Natural killer cell (primary cell): Measurements from ENCODE around the gene CLEC2D. TPM values are rescaled to one million over a fixed set of nuclear protein-coding genes. Genes with fewer than 3 reads are reported as not detected.
"Not testable (repeated sequence)": the region's sequence is repeated elsewhere in the genome, so short reads cannot be mapped to it uniquely, and the experiment has no call there.

ENCODE experiments used
- ATAC-seq, 3 donors: fragments of 150-1000 bp in 2 of 3; fragments of 200-7000 bp in 1 of 3; cut with Tn5 transposase; 1 replicate in 1 of 3; 2 replicates in 2 of 3; pipeline ENCODE4 v1.10.0; 2021; ENCODE audit warnings: mild to moderate bottlenecking in 2 of 3, moderate library complexity in 2 of 3
- DNase-seq, 2 donors: peaks; one replicate each; pipeline versions ENCODE4 v3.0.0 to v3.0.0-alpha.2; 2013 to 2021; ENCODE audit warnings: mixed read lengths in 1 of 2
- H3K27ac ChIP-seq: one replicate; pipeline ENCODE4 v1.5.1; 2013; ENCODE audit warnings: mild to moderate bottlenecking, low read length
- H3K27me3 ChIP-seq: one replicate; pipeline ENCODE4 v1.6.1; 2013; ENCODE audit warnings: low read length; ENCODE audit not compliant: control insufficient read depth, insufficient read depth
- H3K36me3 ChIP-seq: one replicate; pipeline ENCODE4 v1.6.1; 2013; ENCODE audit warnings: low read length; ENCODE audit not compliant: control insufficient read depth, insufficient read depth
- H3K4me1 ChIP-seq: one replicate; pipeline ENCODE4 v1.6.1; 2013; ENCODE audit warnings: low read length; ENCODE audit not compliant: control insufficient read depth, insufficient read depth
- H3K4me3 ChIP-seq: one replicate; pipeline ENCODE4 v1.5.1; 2013; ENCODE audit warnings: low read length
- H3K9me3 ChIP-seq: one replicate; pipeline ENCODE4 v1.6.1; 2013; ENCODE audit warnings: low read length; ENCODE audit not compliant: control insufficient read depth, insufficient read depth
- H3K27ac Mint-ChIP-seq, 2 donors: one replicate each; pipeline ENCODE4 v1.8.0; 2022; ENCODE audit warnings: mild to moderate bottlenecking in 2 of 2, mixed read lengths in 2 of 2, moderate library complexity in 1 of 2
- H3K27me3 Mint-ChIP-seq, 2 donors: one replicate each; pipeline ENCODE4 v1.8.0; 2022; ENCODE audit warnings: low read depth in 2 of 2, mixed read lengths in 2 of 2
- H3K36me3 Mint-ChIP-seq: one replicate; pipeline ENCODE4 v1.8.0; 2022; ENCODE audit warnings: mixed read lengths
- H3K4me1 Mint-ChIP-seq, 2 donors: one replicate each; pipeline ENCODE4 v1.8.0; 2022; ENCODE audit warnings: mixed read lengths in 2 of 2
- H3K4me3 Mint-ChIP-seq: one replicate; pipeline ENCODE4 v1.8.0; 2022; ENCODE audit warnings: mild to moderate bottlenecking, moderate library complexity, mixed read lengths
- H3K9me3 Mint-ChIP-seq, 2 donors: one replicate each; pipeline ENCODE4 v1.8.0; 2022; ENCODE audit warnings: mixed read lengths in 2 of 2
- CTCF ChIP-seq: fragments of 200-600 bp; IDR thresholded peaks from one replicate; pipeline ENCODE4 v1.8.0; 2022; ENCODE audit warnings: antibody characterized with exemption
- WGBS: methylation state at CpG from one replicate; pipeline ENCODE4 v1.1.7; 2013; ENCODE audit warnings: missing lambda C conversion rate; ENCODE audit not compliant: insufficient coverage; 5-methylcytosine and 5-hydroxymethylcytosine counted together
- intact Hi-C: fragments of 100-400 bp; cut with micrococcal nuclease; formaldehyde crosslinking; loops from one replicate; pipeline ENCODE4 v1.14.2; 2022
- total RNA-seq, 4 donors: library from RNA; stranded (reverse); fragments of 120-200 nt in 1 of 4; gene quantifications; one replicate each; pipeline versions ENCODE4 v1.2.3 to v1.2.4, GENCODE V29; 2013 to 2022

Gene CLEC2D
- total RNA-seq, 3 donors from 2014 or later (not counting 1 experiment from before 2014, with no cell fraction given), result 140 to 219 (median 209) TPM

- no peaks in the 10 kb centered on the region for H3K9me3 Mint-ChIP-seq
- ATAC-seq (no peak), DNase-seq (no peak)
- H3K36me3 Mint-ChIP-seq, result no peaks in the 10 kb centered on the region
- 100% methylated on average over 1 of the region's 1 CpG for WGBS
- Histone ChIP-seq H3K36me3 (no peaks in the 10 kb centered on the region), H3K4me1 (peaks cover 14% of the 10 kb centered on the region), H3K4me3 (no peak overlapping the region), H3K27me3 (no peaks in the 10 kb centered on the region), H3K27ac (no peak overlapping the region), H3K9me3 (no peaks in the 10 kb centered on the region)
- H3K4me1 Mint-ChIP-seq, result peaks cover 15 to 22% of the 10 kb centered on the region in 2 donors
- no peak overlapping the region for H3K4me3 Mint-ChIP-seq
- H3K27me3 Mint-ChIP-seq, result no peaks in the 10 kb centered on the region
- intact Hi-C loops, result no loop called here
- TF ChIP-seq CTCF, result no peak
- H3K27ac Mint-ChIP-seq, result no peak overlapping the region
These were observed 42.2 kb downstream of the CLEC2D start for GRCh38 chr12:9711664-9712063.

GRCh38 chr12:9713032-9713558, 43.6 kb downstream of the CLEC2D start:
- DNase-seq, H3K4me1 Mint-ChIP-seq, H3K27me3 ChIP-seq, ATAC-seq, H3K27ac ChIP-seq, H3K27me3 Mint-ChIP-seq, intact Hi-C loops, H3K4me1 ChIP-seq, H3K9me3 ChIP-seq, H3K4me3 ChIP-seq, H3K9me3 Mint-ChIP-seq, H3K36me3 Mint-ChIP-seq, H3K4me3 Mint-ChIP-seq, H3K27ac Mint-ChIP-seq, H3K36me3 ChIP-seq: not testable (repeated sequence)
- WGBS, result 71% methylated on average over 3 of the region's 6 CpGs

GRCh38 chr12:9717070-9717925, 47.8 kb downstream of the CLEC2D start:
- H3K4me3 ChIP-seq, result no peak overlapping the region
- Mint-ChIP-seq H3K27ac (no peak overlapping the region), H3K4me3 (no peak overlapping the region), H3K27me3 (peaks cover 13 to 17% of the 10 kb centered on the region in 2 donors), H3K9me3 (no peaks in the 10 kb centered on the region), H3K36me3 (no peaks in the 10 kb centered on the region), H3K4me1 (no peaks in the 10 kb centered on the region)
- H3K36me3 ChIP-seq, result no peaks in the 10 kb centered on the region
- intact Hi-C loops, result no loop called here
- H3K9me3 ChIP-seq, result no peaks in the 10 kb centered on the region
- no peaks in the 10 kb centered on the region for H3K27me3 ChIP-seq
- no peak for TF ChIP-seq CTCF
- no peaks in the 10 kb centered on the region for H3K4me1 ChIP-seq
- DNase-seq (no peak), ATAC-seq (no peak)
- 97% methylated on average over 13 of the region's 15 CpGs for WGBS
- no peak overlapping the region for H3K27ac ChIP-seq

GRCh38 chr12:9718968-9719367, 49.5 kb downstream of the CLEC2D start:
- H3K9me3 ChIP-seq, result no peaks in the 10 kb centered on the region
- Mint-ChIP-seq H3K4me3 (no peak overlapping the region), H3K9me3 (no peaks in the 10 kb centered on the region), H3K27ac (no peak overlapping the region), H3K27me3 (peaks cover 16 to 29% of the 10 kb centered on the region in 2 donors), H3K4me1 (no peaks in the 10 kb centered on the region), H3K36me3 (no peaks in the 10 kb centered on the region)
- H3K27me3 ChIP-seq, result peaks cover 2% of the 10 kb centered on the region
- intact Hi-C loops, result no loop called here
- no peak overlapping the region for H3K4me3 ChIP-seq
- WGBS, result 87% methylated on average over 7 of the region's 7 CpGs
- DNase-seq, result no peak
- no peaks in the 10 kb centered on the region for H3K4me1 ChIP-seq
- TF ChIP-seq CTCF, result no peak
- no peaks in the 10 kb centered on the region for H3K36me3 ChIP-seq
- no peak overlapping the region for H3K27ac ChIP-seq
- ATAC-seq, result no peak
